GM19467 (cell line): ENCODE measurements around the gene RGS6.

ENCODE experiments used
- ATAC-seq: cut with Tn5 transposase; IDR thresholded peaks from one replicate; pipeline ENCODE4 v1.9.1; 2021; ENCODE audit warnings: mild to moderate bottlenecking, moderate library complexity; ENCODE audit not compliant: unreplicated experiment

RGS6 gene

GRCh38 chr14:72237722-72238666 is 305.8 kb downstream of the RGS6 start:
- ATAC-seq = no peak

GRCh38 chr14:72243309-72244293 is 311.4 kb downstream of the RGS6 start:
- ATAC-seq = no peak

GRCh38 chr14:72247896-72248465 is 315.8 kb downstream of the RGS6 start:
- ATAC-seq = no peak

- no peak for ATAC-seq
Measured at GRCh38 chr14:72253503-72253902, 321.3 kb downstream of the RGS6 start.

- no peak for ATAC-seq
Measured at GRCh38 chr14:72254202-72254936, 322.1 kb downstream of the RGS6 start.

- ATAC-seq = no peak
Measured at GRCh38 chr14:72254937-72255472, 322.8 kb downstream of the RGS6 start.

- ATAC-seq = no peak
Measured at GRCh38 chr14:72256055-72256454, 323.8 kb downstream of the RGS6 start.

GRCh38 chr14:72261068-72261467 is 328.8 kb downstream of the RGS6 start:
- no peak for ATAC-seq

- ATAC-seq = no peak
Measured at GRCh38 chr14:72262771-72263170, 330.5 kb downstream of the RGS6 start.

GRCh38 chr14:72264716-72265115 is 332.5 kb downstream of the RGS6 start:
- no peak for ATAC-seq

GRCh38 chr14:72270147-72270727 is 338.0 kb downstream of the RGS6 start:
- no peak for ATAC-seq

GRCh38 chr14:72270749-72271148 is 338.5 kb downstream of the RGS6 start:
- no peak for ATAC-seq

- no peak for ATAC-seq
Measured at GRCh38 chr14:72275242-72275641, 343.0 kb downstream of the RGS6 start.

- ATAC-seq = no peak
Measured at GRCh38 chr14:72278316-72278715, 346.1 kb downstream of the RGS6 start.

GRCh38 chr14:72284176-72284575 is 351.9 kb downstream of the RGS6 start:
- no peak for ATAC-seq

- ATAC-seq = no peak
Measured at GRCh38 chr14:72290241-72290640, 358.0 kb downstream of the RGS6 start.

GRCh38 chr14:72291908-72292688 is 359.9 kb downstream of the RGS6 start:
- no peak for ATAC-seq

- ATAC-seq = no peak
Measured at GRCh38 chr14:72292689-72293024, 360.4 kb downstream of the RGS6 start.

GRCh38 chr14:72301352-72301751 is 369.1 kb downstream of the RGS6 start:
- no peak for ATAC-seq
